ENCODE measurements around the gene IKZF3. TPM values are rescaled to one million over a fixed set of nuclear protein-coding genes. Genes with fewer than 3 reads are reported as not detected.
"Not testable (repeated sequence)": the region's sequence is repeated elsewhere in the genome, so short reads cannot be mapped to it uniquely, and the experiment has no call there.

Gene IKZF3
- polyA plus RNA-seq, 3 donors, result 0.29 to 0.62 (median 0.34) TPM

DNA sequence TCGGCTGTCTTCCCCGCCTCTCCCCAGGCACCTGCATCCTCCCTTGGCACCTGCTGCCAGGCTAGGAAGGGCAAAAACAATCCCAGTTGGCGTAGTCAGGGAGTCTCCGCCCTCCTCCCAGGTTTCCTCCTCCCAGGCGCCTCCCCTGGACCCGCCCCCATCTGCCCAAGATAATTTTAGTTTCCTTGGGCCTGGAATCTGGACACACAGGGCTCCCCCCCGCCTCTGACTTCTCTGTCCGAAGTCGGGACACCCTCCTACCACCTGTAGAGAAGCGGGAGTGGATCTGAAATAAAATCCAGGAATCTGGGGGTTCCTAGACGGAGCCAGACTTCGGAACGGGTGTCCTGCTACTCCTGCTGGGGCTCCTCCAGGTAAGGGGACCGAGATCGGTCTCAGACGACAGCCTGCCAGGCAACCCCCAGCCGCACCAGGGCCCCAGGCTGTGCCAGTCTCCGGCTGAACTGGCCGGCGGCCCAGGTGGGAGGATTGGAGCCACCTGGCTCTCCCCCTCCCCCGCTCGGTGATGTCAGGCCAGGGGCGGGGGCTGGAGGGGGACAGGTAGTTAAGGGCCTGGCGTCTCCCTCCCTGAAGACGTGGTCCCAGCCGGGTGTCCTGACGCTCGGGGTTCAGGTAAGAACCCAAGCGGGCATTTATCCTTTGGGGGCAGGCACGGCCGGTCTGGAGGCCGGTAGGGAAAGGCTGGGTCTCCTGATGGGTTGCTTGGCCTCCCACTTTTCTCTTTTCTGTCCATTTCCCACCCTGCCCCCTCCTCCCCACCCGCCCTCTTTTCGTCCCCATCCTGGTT is 126.1 kb downstream of the IKZF3 start, which contains the start of gene GRB7:
Gene GRB7, plus strand, starts transcription at position 179 of the 808 bp plus-strand sequence. CDS start 4,364 bp downstream, outside the sequence.
- no peak within 1 kb of the TSS for H3K27ac ChIP-seq (ENCODE audit: low read depth, low read length)
- 2 to 9% (median 8%) methylated on average over 30 to 34 of the region's 34 CpGs for WGBS, 3 donors

DNA sequence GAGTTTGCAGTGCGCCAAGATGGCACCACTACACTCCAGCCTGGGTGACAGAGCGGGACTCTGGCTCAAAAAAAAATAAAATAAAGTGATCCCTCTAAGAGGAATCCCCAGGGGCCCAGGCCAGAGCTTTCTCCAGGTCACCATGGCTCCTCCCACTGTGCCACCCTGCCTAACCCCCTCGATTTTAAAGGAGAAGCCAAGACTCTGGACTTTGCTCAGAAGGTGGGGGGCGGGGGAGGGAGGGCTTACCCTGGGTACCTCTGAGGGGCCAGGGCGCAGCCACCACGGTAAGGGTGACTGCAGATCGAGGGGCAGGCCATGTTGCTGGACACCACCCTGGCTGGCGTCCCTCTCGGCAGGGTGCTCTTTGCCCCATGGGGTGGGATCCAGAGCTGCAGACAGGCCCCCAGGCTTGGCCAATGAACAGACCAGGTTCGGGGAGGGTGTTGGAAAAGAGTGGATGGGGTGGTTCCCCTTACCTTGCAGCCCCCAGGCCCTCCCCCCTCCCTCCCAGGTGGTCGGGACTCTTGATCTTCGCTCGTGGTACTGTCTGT is 126.8 kb downstream of the IKZF3 start:
- H3K27ac ChIP-seq (ENCODE audit: low read depth, low read length), result no peak overlapping the region

DNA sequence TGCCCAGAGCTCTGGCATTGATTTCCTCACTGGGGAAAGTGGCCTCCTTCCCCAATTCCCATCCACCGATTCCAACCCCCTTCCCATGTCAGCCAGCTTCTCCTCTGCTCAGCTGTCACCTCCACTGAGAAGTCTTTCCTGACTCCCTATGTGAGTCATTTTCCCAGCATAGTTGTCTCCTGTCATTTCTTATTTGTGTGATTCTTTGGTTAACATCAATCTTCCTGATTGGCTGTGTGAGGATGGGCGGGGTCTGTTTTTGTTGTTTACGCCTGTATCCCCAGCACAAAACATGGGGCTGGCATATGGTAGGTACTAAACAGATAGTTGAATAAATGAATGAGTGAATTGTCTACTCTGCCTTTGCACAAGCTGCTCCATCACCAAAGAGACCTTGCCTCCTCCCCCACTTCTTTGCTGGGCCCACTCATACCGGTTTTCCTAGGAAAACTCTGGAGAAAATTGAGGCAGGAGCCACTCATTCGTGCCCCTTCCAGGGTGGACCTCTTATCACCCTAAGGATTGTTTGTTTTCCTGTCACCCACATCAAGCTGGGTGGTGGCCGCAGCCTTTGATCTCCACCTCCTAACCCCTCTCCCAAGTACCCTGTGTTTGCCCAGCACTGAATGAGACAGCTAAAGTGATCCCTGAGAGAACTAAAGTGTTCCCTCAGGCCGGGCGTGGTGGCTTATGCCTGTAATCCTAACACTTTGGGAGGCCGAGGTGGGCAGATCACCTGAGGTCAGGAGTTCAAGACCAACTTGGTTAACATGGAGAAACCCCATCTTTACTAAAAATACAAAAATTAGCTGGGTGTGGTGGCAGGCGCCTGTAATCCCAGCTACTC is 127.6 kb downstream of the IKZF3 start:
- WGBS, 3 donors, result 45 to 81% (median 77%) methylated on average over 10 of the region's 10 CpGs
- no peak overlapping the region for H3K27ac ChIP-seq (ENCODE audit: low read depth, low read length)

More for the DNA sequence above, 126.8 kb downstream of the IKZF3 start:
- 14 to 55% (median 53%) methylated on average over 11 to 13 of the region's 13 CpGs for WGBS, 3 donors

DNA sequence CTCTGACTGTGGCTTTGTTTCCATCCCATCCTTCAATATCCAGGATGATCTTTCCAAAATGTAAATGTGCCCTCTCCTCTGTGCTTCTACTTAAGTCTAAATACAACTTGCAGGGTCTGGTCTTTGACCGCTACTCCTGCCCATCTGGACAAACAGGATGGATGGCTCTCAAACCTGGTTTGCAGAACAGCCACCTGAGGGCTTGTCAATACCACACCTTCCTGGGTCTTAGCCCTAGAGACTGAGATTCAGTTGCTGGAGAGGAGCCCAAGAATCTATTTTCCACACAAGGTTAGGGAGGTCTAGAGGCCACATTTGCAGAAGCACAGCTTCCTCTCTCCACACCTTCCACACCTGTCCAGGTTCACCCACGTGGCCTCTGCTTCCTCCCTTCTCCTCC is 128.2 kb downstream of the IKZF3 start:
- 55 to 70% (median 67%) methylated on average over 2 of the region's 2 CpGs for WGBS, 3 donors
- no peak overlapping the region for H3K27ac ChIP-seq (ENCODE audit: low read depth, low read length)

DNA sequence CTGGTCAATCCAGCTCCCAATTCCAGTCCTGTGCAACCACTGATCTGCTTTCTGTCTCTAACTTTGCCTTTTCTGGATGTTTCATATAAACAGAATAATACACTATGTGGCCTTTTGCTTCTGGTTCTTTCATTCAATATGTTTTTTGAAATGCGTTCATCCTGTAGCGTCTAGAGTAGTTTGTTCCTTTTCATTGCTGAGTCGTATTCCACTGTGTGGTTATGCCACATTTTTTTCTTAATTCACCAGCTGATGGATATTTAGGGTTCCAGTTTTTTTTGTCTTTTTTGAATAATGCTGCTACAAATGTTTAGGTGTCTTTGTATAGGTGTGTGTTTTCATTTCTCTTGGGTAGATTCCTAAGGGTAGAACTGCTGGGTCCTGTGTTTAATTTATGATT is 131.5 kb downstream of the IKZF3 start:
- H3K27ac ChIP-seq (ENCODE audit: low read depth, low read length), result no peak overlapping the region
- WGBS, 3 donors, result 93 to 98% (median 95%) methylated on average over 3 of the region's 3 CpGs

DNA sequence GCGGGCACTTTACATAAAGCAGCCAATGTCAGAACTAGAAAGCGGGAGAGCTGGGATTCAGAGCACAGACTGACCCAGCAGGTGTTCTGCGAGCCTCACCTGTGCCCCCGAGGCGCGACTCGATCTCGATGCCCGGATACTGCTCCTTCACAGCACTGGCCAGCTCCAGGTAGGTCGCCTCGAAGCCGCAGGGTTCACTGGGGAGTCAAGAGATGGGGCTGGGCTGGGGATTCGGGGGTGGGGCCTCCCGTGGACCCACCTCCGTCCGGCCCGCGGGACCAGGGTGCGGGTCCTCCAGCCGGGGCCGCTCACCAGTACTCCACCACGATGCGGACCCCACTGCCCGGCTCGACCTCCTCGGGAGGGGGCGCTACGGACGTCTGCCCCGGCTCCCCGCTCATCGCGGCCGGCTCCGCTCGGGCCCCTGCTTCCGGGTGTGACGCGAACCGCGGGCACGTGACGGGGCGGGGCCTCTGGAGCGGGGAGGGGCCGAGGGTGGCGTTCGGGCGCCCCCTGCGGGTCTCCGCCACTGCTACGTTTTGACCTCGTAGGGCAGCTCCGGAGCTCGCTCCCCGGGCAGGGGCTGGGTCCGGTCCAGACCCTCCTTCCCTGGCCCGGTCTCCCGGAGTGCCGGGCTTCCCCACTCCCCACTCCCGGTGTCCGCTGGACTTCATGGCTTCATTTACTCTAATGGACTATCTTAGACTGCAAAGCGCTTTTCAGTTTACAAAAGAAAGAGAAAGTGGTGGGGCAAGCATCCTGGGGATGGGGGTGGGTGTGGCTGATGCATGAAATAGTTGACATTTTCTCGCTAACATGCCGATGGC is 133.8 kb downstream of the IKZF3 start, which contains the start of gene MIEN1:
Gene MIEN1, minus strand, starts transcription at position 438 of the 827 bp plus-strand sequence. Its CDS starts 37 bp downstream, at position 401.
- WGBS, 3 donors, result 1% methylated on average over 54 to 65 of the region's 65 CpGs
- H3K27ac ChIP-seq (ENCODE audit: low read depth, low read length), result no peak within 1 kb of the TSS

DNA sequence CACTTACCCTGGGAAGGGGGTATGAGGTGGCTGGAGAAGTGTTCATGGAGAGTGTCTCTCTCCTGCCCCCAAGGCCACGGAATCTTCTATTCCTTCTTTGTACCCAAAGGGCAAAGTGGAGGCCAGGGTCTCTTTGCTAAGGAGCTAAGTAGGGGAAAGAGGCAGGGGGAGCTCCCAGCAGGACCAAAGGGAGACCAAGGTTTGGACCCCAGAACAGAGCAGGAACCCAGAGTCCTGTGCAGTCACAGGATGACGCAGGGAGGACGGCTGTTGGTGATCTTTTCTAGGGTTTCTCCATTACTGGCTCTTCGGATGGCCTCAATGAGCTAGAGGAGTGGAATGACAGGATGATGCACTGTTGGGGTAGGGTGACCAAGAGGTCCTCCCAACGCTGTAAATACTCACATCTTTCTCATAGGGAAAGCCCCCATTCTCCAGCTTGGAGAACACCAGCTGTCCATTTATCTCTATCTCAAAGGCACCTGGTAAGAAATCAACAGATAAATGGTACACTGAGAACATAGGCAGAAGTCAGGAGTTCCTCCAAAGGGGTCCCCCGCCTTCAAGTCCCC is 134.7 kb downstream of the IKZF3 start:
- H3K27ac ChIP-seq (ENCODE audit: low read depth, low read length), result no peak overlapping the region
- WGBS, 3 donors, result 72 to 80% (median 73%) methylated on average over 6 of the region's 6 CpGs

DNA sequence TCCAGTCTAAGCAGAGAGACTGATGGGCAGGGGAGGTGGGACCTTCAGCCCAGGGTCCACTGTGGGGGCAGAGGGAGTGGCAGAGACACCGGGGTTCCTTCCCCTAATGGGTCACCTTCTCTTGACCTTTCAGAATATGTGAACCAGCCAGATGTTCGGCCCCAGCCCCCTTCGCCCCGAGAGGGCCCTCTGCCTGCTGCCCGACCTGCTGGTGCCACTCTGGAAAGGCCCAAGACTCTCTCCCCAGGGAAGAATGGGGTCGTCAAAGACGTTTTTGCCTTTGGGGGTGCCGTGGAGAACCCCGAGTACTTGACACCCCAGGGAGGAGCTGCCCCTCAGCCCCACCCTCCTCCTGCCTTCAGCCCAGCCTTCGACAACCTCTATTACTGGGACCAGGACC is 136.6 kb downstream of the IKZF3 start:
- no peak overlapping the region for H3K27ac ChIP-seq (ENCODE audit: low read depth, low read length)
- WGBS, 3 donors, result 53 to 76% (median 72%) methylated on average over 10 of the region's 10 CpGs

DNA sequence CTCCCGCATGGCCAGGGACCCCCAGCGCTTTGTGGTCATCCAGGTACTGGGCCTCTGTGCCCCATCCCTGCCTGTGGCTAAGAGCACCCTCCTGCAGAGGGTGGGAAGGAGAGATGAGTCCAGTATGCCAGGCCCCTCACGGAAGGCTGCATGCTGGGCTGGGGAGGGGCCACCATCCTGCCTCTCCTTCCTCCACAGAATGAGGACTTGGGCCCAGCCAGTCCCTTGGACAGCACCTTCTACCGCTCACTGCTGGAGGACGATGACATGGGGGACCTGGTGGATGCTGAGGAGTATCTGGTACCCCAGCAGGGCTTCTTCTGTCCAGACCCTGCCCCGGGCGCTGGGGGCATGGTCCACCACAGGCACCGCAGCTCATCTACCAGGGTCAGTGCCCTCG is 137.5 kb downstream of the IKZF3 start:
- 90 to 91% (median 90%) methylated on average over 6 to 9 of the region's 9 CpGs for WGBS, 3 donors
- no peak overlapping the region for H3K27ac ChIP-seq (ENCODE audit: low read depth, low read length)

DNA sequence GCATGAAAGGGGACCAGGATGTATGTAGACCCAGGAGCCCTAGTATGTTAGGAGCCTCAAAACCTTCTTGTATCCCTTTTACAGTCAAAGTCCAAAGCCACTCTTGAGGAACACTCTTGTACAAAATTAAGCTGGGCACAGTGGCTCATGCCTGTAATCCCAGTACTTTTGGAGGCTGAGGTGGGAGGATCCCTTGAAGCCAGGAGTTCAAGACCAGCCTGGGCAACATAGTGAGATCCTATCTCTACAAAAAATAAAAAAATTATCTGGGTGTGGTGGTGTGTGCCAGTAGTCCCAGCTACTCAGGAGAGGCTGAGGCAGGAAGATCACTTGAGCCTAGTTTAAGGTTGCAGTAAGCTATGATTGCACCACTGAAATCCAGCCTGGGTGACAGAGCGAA is 138.2 kb downstream of the IKZF3 start:
- 92 to 93% (median 93%) methylated on average over 1 of the region's 1 CpG for WGBS, 3 donors
- not testable (repeated sequence) for H3K27ac ChIP-seq (ENCODE audit: low read depth, low read length)

DNA sequence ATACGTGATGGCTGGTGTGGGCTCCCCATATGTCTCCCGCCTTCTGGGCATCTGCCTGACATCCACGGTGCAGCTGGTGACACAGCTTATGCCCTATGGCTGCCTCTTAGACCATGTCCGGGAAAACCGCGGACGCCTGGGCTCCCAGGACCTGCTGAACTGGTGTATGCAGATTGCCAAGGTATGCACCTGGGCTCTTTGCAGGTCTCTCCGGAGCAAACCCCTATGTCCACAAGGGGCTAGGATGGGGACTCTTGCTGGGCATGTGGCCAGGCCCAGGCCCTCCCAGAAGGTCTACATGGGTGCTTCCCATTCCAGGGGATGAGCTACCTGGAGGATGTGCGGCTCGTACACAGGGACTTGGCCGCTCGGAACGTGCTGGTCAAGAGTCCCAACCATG is 139.4 kb downstream of the IKZF3 start:
- H3K27ac ChIP-seq (ENCODE audit: low read depth, low read length), result no peak overlapping the region
- WGBS, 3 donors, result 94 to 97% (median 97%) methylated on average over 13 of the region's 13 CpGs

DNA sequence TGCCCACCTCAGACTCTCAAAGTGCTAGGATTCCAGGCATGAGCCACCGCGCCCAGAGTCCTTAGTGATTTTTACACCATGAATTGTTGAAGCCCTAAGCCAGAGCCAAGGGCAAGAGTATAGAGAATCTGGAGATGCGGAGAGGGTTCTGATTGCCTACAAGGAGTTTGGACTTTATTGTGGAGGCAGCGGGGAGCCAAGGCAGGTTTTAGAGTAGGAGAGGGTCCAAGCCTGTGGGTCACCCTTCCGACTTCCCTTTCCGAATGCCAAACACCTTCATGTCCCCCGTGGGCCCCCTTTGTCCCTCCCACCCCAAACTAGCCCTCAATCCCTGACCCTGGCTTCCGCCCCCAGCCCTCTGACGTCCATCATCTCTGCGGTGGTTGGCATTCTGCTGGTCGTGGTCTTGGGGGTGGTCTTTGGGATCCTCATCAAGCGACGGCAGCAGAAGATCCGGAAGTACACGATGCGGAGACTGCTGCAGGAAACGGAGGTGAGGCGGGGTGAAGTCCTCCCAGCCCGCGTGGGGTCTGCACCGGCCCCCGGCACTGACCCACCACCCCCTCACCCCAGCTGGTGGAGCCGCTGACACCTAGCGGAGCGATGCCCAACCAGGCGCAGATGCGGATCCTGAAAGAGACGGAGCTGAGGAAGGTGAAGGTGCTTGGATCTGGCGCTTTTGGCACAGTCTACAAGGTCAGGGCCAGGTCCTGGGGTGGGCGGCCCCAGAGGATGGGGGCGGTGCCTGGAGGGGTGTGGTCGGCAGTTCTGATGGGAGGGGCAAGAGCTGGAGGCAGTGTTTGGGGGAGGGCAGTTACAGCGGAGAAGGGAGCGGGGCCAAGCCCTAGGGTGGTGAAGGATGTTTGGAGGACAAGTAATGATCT is 140.9 kb downstream of the IKZF3 start:
- H3K27ac ChIP-seq (ENCODE audit: low read depth, low read length), result no peak overlapping the region
- 81 to 83% (median 82%) methylated on average over 34 of the region's 34 CpGs for WGBS, 3 donors

DNA sequence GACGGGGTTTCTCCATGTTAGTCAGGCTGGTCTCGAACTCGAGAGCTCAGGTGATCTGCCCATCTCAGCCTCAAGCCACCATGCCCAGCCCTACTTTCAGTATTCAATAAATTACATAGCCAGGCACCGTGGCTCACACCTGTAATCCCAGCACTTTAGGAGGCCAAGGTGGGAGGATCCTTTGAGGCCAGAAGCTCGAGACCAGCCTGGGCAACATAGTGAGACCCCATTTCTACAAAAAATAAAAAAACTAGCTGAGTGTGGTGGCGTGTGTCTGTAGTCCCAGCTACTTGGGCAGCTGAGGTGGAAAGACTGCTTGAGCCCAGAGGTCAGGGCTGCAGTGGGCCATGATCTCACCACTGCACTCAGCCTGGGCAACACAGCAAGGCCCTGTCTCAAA is 142.0 kb downstream of the IKZF3 start:
- WGBS, 3 donors, result 89 to 94% (median 94%) methylated on average over 6 of the region's 6 CpGs
- no peak overlapping the region for H3K27ac ChIP-seq (ENCODE audit: low read depth, low read length)

DNA sequence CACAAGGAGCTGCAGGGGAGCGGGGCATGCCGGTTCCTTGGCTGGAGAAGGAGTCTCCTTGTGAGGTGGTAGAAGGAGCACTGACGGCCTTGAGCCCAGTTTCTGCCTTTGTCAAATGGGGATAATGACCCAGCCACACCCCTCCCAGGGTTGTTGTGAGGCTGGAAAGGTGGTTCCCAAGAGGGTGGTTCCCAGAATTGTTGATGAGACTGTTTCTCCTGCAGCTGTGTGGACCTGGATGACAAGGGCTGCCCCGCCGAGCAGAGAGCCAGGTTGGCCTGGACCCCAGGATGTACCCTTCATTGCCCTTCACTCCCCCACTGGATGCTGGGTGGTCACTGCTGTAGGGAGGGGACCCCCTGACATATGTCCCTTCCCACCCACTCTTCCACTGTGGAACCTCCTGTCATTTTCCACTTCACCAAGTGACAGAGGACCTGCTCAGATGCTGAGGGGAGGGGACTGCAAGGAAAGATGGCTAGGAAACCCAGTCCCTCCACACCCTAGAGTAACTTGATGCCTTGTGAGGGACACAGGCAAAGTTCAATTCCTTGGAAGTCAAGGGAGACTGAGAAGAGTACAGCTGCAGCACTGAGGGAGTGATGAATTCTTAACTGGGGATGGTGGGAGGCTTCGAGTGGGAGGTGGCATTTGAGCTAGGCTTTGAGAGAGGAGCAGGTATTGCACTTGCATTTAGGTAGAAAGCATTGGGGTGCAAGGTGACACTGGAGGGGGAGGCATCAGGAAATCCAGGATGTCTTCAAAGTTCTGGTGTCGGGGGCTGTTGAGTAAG is 144.4 kb downstream of the IKZF3 start:
- WGBS, 3 donors, result 72 to 95% (median 83%) methylated on average over 7 of the region's 7 CpGs
- H3K27ac ChIP-seq (ENCODE audit: low read depth, low read length), result no peak overlapping the region

DNA sequence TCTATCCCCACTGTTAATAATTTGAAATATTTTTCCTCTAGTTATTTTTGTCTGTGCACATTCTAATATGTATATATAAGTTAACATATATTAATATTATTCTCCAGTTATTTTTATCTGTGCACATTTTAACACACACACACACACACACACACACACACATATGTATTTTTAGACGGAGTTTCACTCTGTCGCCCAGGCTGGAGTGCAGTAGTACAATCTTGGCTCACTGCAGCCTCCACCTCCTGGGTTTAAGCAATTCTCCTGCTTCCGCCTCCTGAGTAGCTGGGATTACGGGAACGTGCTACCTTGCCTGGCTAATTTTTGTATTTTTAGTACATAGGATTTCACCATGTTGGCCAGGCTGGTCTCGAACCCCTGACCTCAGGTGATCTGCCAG is 146.5 kb downstream of the IKZF3 start:
- 86 to 92% (median 88%) methylated on average over 6 of the region's 6 CpGs for WGBS, 3 donors
- no peak overlapping the region for H3K27ac ChIP-seq (ENCODE audit: low read depth, low read length)

DNA sequence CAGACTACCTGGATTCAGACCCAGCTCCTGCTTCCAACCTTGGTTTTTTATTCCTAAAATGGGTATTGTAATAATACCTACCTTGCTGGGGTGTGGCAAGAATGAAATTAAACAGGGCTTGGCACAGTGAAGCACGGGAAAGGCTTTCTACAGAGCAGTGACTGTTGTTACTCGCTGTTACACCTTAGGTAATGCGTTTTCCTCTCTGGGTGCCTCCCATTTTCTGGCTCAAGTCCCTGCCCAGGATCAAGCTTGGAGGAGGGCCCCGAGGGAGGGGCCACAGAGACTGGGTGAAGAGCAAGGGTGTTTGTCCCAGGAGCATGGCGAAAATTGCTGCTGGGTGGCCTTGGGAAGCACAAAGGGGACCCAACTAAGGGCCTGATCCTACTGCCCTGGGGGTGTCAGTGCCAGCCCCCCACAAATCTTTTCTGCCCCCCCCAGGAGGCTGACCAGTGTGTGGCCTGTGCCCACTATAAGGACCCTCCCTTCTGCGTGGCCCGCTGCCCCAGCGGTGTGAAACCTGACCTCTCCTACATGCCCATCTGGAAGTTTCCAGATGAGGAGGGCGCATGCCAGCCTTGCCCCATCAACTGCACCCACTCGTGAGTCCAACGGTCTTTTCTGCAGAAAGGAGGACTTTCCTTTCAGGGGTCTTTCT is 147.1 kb downstream of the IKZF3 start:
- H3K27ac ChIP-seq (ENCODE audit: low read depth, low read length), result no peak overlapping the region
- 80 to 84% (median 81%) methylated on average over 11 of the region's 11 CpGs for WGBS, 3 donors

All from adipose tissue (tissue), 3 donors.